Prostate gland (tissue), 2 donors: ENCODE data around the gene CABCOCO1.

Experiments used
- POLR2AphosphoS5 ChIP-seq: sonication (generic); formaldehyde crosslinking; IDR thresholded peaks from one replicate; pipeline ENCODE4 v1.6.1; 2017; ENCODE audit warnings: antibody characterized with exemption
- TF ChIP-seq, protein P1 (sequence below), 4 experiments: fragments of 200-600 bp in 2 of 4; fragments of 450-650 bp in 2 of 4; sonication (generic) in 2 of 4; IDR thresholded peaks; 1 replicate in 3 of 4; 2 replicates in 1 of 4; pipeline ENCODE4 v1.5.1; 2016 to 2019; ENCODE audit warnings: antibody characterized with exemption in 4 of 4, mild to moderate bottlenecking in 2 of 4, moderate library complexity in 2 of 4

DNA sequence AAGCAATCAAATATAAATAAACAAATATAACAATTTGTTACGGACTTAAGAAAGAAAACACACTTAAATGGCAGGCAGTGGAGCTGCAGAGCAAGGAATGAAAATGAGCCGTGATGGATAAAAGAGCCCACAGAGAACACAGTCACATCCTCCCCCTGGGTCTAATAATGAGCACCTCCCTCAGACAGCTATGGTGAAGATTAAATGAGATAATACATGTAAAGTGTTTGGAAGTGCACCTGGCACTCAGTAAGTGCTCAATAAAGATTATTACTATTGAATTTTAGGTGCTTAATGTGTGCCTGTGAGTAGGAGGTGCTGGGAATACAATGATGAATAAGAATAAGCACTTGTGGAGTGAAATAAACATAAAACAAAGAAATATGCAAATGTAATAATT is 49.1 kb upstream of the CABCOCO1 start:
- TF ChIP-seq, protein P1, sequence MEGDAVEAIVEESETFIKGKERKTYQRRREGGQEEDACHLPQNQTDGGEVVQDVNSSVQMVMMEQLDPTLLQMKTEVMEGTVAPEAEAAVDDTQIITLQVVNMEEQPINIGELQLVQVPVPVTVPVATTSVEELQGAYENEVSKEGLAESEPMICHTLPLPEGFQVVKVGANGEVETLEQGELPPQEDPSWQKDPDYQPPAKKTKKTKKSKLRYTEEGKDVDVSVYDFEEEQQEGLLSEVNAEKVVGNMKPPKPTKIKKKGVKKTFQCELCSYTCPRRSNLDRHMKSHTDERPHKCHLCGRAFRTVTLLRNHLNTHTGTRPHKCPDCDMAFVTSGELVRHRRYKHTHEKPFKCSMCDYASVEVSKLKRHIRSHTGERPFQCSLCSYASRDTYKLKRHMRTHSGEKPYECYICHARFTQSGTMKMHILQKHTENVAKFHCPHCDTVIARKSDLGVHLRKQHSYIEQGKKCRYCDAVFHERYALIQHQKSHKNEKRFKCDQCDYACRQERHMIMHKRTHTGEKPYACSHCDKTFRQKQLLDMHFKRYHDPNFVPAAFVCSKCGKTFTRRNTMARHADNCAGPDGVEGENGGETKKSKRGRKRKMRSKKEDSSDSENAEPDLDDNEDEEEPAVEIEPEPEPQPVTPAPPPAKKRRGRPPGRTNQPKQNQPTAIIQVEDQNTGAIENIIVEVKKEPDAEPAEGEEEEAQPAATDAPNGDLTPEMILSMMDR (IDR thresholded peaks at IDR 0.05), result no peak
- TF ChIP-seq POLR2AphosphoS5, result no peak
